Stimulated activated CD4-positive, alpha-beta T cell treated with anti-CD3 and anti-CD28 coated beads, Interleukin-4, amount 100 ng/mL, for 48 hours (primary cell): ENCODE results near the gene KIF4A.
A peak's percentile ranks its signal among the peaks of the same experiment; 100 is the strongest.
"Not testable (repeated sequence)": the region's sequence is repeated elsewhere in the genome, so short reads cannot be mapped to it uniquely, and the experiment has no call there.

Experiments
- DNase-seq, 2 donors: peaks; one replicate each; pipeline ENCODE4 v3.0.0-alpha.2; 2020; ENCODE audit warnings: low read depth in 2 of 2

The KIF4A gene

DNA sequence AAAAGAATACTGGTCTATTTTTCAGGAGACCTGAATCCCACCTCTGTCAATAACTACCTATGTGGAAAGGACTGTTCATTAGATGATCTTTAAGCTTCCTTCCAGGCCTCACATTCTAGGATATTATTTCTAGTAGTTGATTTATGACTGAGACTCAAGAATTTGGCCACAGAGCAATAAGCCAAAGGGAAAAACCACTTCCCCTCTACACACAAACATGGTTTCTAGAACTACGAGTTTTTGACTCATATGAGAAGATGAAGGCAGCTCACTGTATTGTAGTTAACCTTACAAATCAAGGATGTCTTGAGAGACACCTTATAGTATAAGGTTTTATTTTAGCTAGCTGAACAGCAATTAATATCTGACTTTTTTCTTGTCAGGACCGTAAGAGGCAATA, 96.3 kb downstream of the KIF4A start:
- no peak for DNase-seq

DNA sequence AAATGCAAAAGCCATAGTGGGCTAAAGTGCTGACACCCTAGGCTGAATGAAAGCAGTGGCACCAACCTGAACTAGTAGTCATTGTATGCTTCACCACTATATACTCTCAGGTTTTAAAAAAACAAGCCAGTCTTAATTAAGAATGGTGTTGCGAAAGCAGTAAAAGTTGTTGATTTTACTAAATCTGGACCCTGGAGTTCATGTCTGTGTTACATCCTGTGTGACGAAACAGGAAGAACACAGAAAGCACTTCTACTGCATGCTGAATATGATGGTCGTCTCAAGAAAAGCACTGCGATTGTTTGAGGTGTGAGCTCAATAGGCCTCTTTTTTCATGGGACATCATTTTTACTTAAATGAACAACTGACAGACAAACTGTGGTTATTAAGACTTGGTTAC, 109.0 kb downstream of the KIF4A start:
- no peak for DNase-seq

DNA sequence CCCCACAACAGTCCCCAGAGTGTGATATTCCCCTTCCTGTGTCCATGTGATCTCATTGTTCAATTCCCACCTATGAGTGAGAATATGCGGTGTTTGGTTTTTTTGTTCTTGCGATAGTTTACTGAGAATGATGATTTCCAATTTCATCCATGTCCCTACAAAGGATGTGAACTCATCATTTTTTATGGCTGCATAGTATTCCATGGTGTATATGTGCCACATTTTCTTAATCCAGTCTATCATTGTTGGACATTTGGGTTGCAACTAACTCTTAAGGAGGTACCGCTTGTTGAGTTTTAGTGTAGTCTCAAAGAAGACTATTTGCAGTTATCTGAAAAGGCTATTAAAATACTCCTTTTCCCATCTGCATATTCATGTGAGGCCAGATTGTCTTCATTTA, 110.3 kb downstream of the KIF4A start:
- not testable (repeated sequence) for DNase-seq

DNA sequence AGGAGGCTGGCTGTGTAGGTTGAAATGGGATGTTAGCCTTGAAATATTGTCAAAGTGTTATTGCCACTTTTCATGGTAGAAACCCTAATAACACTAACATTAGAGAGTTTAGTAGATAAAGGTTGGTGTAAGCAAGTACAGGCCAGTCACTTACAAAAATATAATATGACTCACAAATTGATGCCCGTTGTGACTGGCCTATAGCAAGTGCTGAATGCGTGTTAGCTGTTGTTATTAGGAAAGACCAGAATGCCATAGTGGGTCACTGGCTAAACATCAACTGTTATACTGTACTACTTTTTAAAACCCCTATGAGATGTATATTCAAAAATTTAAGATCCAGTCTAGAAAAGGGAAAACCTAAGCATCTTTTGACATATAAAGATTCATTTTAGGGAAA, 112.8 kb downstream of the KIF4A start:
- no peak for DNase-seq

DNA sequence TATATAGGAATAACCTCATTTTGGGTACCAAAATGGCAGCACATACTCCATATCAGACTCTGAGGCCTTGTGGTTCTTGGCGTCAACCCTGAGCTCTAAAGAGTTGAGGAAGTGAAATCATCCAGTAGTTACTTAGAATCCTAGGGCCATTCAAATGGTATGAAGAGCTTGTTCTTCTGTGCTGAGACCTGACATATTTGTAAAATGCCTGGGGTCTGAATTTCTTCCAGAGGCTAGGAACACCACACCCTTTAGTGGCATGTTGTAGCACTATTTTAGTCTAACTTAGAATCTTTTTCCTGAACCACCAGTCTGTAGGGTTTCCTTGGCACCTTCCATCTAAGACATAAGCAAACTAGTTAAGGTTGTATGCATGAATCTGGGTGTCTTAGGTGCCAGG, 115.1 kb downstream of the KIF4A start:
- no peak for DNase-seq

DNA sequence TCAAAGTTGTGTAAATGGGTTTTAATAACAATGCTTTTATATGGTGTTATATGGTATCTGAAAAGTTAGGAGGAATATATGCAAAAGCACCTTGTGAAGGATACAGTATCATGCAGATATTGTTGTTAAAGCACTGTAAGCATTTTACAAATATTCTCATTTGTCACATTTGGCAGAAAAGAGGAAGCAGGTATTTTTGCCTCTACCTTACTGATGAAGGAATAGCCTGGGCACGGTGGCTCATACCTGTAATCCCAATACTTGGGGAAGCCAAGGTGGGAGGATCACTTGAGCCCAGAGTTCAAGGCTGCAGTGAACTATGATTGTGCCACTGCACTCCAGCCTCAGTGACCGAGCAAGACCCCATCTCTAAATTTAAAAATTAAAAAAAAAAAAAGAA, 121.0 kb downstream of the KIF4A start:
- no peak for DNase-seq

DNA sequence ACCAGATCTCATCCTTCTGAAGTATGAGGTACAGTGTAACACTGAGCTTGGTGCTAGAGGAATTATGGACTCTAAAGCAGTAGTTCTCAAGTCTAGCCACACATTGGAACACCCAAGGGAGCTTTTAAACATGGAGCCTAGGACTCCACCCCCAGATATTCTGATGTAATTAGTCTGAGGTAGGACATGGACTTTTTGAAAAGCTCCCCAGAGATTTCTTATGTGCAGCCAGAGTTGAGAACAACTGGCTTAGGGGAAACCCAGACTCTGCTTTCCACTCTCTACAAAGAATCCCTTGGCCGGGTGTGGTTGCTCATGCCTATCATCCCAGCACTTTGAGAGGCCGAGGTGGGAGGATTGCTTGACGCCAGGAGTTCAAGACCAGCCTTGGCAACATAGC, 121.6 kb downstream of the KIF4A start:
- DNase-seq = no peak

DNA sequence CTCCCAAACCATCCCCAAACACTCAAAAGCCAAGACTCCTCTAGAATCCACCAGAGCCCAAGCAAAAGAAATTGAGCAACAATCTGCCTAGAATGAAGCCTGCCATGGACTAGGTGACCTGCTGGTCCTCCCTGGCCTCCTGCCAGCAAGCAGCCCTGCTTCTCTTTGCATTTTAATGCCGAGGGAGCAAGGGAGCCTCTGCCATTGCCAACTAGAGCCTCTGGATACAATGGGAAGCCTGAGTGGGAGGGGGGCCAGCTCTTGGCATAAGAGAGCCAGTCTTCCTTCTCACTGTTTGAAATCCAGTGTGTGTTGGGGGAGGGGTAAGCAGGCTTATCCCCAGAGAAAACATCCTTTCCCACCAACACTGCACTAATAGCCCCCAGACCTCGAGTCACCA, 131.7 kb downstream of the KIF4A start:
- DNase-seq = no peak

DNA sequence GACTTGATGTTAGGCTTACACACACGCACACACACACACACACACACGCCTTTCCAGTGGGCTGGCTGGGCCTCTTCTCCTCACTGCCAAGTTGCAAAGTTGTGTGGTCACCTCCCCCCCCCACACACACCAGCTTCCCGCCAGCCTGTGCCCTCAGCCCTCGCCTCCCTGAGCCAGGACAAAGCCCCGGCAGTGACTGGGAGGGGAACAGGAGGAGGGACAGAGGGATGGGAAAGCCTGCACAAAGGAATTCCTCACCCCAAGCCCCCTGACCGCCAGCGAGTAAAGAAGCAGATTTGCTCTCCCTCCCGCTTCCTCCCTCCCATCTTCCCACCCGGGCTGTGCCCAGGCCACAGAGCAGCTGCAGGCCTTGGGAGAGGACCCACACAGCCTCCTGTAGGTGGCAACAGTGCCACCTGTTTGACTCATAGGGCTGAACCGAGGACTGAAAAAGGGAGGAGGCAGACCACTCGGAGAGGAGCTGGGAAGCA, 133.0 kb downstream of the KIF4A start, which contains the start of gene GDPD2:
GDPD2 (plus strand) TSS at position 464 of the 491 bp plus-strand sequence. CDS start 1,671 bp downstream, outside the sequence.
- DNase-seq = no peak

DNA sequence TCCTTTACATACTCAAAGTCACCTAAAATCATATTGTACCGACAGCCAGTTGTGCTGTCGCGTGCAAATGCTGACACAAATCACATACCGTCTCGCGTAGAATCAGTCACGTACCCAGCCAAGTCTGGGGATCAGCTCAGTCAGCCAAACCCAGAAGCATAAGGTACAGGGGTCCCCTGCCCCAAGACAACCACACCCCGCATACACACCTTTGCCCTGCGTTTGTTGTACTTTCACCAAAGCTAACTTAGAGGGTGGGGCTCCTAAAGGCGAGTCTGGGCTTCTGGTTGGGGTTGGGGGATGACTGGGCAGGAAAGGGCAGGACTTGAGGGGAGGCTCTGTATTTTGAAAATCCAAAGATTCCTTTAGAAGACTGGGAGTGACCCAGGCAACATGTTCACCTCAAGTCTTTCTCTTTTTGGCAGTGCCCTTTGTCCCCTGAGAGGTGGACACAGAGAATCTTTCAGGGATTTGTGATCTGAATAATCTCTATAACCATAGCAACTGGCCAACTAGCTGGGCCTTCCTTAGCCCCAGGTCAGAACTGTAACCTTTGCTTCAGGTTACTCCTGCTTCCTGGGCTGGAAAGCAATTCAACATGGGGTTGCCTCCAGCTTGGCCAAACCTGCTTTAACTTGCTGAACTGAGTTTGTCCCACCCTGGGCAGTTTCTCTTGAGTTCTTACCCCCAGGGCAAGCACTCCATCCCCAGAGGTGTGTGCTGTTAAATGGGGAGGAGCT, 134.2 kb downstream of the KIF4A start:
- no peak for DNase-seq

DNA sequence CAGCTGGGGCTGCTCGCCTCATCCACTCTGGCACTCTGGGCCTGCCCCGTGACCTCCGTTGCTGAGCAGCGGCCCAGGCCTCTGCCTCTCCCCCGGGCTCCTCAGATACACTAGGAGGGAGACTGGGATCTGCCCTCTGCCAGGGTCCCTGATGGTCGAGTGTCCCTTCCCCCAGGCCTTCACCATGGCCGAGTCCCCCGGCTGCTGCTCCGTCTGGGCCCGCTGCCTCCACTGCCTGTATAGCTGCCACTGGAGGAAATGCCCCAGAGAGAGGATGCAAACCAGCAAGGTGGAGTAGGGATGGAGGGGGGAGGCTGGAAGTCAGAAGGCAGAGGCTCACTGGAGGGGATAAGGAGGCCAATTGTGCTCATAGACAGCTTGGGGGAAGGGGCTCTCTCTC, 134.9 kb downstream of the KIF4A start:
- DNase-seq = no peak

DNA sequence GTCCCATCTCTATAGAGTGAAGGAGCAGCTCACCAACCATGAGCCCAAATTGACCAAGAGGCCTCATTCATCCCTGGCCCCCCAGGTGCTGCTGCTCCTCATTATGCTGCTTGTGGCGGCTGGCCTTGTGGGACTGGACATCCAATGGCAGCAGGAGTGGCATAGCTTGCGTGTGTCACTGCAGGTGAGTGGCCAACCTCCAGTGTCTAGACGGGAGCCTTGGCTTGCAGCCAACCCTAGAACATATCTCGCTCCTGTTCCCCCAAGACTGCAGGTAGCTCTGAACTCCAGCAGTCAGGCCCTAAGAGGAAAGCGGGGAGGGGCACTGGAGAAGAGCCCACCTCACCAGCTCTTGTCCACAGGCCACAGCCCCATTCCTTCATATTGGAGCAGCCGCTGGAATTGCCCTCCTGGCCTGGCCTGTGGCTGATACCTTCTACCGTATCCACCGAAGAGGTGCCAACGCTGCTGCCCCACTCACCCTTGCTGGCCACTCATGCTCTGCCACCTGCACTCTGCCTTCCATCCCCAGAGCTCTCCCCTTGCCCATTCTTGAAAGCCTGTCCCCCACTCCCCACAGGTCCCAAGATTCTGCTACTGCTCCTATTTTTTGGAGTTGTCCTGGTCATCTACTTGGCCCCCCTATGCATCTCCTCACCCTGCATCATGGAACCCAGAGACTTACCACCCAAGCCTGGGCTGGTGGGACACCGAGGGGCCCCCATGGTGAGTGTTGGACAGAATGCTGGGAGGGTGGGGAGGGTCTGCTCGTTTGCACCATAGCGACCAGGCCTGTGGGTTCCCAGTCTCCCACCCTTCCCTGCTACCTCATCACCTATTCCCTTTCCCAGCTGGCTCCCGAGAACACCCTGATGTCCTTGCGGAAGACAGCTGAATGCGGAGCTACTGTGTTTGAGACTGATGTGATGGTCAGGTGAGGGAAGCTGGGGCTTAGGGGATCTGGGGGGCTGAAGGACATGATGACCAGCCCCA, 136.7 kb downstream of the KIF4A start:
- no peak for DNase-seq

DNA sequence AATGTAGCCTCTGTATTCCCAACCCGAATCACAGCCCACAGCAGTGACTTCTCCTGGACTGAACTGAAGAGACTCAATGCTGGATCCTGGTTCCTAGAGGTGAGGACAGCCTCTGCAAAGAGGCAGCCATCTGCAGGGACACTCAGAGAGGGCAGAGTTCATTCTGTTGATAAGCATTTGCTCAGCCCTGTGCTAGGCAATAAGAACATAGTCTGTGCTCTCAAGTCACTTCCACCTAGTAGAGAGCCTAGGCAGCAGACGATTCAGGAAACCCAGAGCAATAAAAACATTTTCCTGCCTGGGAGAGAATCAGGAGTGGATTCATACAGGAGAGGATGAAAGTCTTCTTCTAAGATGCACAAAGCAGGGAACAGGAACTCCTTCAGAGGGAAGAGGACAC, 137.5 kb downstream of the KIF4A start:
- no peak for DNase-seq

DNA sequence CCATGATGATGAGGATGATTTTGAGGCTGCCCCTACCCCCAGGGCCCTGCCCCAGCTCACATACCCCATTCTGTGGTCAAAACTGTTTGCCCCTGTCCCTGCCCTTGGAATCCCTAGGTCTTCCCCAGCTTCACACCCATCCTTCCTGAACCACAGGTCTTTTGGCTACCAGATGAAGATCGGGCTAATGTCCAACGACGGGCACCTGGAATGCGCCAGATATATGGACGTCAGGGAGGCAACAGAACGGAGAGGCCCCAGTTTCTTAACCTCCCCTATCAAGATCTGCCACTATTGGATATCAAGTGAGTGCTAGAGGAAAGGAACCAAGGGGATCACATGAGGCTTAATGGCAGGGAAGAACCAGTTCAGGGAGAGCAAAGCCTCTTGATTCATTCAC, 139.9 kb downstream of the KIF4A start:
- no peak for DNase-seq

DNA sequence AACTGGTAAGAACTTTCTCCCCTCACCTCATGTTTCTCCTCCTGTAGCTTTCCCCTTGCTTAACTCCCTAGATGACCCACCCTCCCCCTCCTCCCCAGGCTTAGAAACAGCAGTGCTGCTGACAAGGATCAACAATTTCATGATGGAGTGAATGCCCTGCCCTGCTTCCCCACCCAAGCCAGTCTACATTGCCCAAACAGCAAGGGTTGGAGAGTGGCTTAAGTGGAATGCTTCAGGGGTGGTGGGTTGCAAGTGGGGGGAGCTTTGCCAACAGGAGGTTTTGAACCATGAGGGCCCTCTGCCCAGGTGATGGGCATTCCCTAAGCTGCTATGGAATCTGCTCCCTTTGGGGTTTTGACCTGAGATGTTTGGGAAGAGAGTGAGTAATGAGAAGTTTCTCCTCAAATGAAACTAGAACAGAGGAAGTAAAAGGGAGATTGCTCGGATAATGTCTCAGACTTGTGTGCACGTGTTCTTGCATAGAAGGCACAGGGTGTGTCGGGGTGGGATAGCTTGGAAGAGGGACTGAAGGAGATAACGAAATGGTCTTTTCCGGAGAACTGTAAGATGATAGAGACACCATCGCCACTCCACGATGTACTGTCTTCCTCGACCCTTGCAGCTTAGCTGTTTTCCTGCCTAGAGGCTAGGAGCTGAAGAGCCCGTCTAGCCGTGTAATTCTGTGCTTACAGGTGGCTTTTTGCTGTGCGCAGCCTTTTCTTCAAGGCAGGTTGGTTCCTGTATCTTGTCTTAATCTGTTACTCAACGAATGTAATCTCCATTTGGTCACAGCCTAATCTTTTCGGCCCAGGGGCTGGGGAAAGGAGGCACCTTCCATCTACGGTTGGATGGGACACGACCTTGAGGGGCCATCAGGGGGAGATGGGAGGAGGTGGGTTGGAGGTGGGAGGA, 143.3 kb downstream of the KIF4A start:
- no peak for DNase-seq

DNA sequence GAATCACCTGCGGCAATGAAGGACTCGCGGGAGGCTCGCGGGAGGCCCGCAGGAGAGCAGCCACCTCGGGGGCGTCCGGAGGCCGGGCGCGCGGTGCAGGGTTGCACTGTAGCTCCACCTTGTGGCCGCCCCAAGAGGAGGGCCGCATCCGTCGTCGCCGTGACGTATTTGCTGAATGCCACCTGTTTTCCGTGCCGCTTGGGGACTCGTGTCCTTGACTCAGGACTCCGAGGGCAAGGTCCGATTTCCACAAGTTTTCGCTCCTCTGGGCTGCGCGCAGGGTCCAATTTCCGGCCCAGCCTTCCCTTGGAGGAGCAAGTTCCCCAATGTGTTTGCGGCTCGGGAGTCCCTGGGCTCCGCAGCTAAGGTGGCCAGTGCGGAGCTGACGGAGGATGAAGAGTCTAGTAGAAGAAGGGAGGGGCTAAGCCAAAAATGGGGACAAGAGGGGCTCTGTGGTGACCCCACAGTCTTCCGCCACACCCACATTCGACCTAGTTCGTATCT, 144.0 kb downstream of the KIF4A start:
- peak; percentile 65 to 68 for DNase-seq

DNA sequence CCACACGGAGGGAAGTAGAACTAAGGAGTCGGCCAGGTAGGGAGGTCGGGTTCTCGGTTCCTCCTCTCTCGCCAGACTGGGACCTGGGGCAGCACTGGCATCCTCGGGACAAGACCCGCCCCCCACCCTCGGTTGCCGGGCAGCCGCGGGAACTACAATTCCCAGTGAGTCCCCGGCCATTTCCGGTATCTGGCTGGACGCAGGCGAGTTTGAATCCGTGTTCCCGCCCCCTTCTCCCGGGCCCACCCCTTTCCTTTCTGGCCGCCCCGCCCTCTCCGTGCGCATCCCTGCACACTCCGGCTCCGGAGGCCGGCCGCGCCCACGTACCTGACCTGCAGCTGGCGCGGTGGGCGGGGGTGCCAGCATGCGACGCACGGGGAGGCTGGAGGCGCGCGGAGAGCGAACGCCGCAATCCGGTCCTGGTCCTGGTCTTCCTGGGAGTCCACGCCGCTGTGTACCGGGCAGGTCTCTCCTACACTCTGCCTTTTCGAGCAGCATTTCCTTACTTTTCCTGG, 144.5 kb downstream of the KIF4A start:
- DNase-seq = peak; percentile 51 to 67

DNA sequence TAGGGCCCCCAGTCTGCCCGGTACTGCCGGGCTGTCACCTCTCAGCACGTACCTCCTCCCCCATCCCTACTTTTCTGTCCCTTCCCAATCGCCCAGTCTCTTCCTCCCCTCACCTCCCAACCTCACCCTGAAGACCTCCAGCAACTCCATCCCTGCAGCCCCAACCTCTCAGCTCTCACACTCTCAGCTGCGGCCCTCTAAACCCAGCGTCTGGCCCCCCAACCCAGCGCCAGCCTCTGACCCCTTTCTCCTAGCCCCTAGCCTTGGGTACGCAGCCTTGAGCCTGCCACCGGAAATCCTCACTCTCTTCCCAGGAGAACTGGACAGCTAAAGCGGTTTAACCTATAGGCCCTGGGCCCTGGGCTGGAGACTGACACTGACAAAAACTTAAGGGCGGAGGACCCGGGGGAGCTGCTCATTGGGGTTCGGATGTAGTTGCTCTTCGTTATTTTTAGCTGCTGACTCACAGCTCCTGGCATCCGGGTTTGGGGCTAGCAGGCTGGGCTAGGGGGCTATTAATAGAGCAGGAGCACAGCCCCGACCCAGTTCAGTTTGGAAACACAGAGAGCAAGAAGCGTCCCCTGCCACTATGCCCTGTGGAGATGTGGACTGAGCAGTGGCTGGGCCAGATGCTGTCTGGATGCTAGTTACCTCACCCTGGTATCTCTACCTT, 145.1 kb downstream of the KIF4A start:
- no peak for DNase-seq

DNA sequence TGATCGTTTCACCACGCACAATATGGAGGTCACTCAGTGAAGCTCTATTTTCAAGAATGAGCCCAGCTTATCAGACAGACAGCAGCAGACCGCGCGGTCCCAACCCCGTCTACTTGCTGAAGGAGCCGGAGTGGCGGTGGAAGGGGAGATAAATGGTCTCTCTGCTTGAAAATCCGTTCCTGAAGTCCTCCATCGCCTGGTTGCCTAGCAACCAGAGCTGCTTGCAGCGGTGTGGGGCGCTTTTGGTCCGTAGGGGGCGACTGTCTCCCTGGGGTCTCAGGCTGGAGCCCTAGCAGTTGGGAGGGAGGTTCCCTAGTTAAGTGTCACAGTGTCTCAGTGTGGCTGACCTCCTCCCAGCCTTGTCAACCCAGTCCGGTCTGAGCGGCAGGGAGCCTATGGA, 146.4 kb downstream of the KIF4A start:
- DNase-seq = no peak

DNA sequence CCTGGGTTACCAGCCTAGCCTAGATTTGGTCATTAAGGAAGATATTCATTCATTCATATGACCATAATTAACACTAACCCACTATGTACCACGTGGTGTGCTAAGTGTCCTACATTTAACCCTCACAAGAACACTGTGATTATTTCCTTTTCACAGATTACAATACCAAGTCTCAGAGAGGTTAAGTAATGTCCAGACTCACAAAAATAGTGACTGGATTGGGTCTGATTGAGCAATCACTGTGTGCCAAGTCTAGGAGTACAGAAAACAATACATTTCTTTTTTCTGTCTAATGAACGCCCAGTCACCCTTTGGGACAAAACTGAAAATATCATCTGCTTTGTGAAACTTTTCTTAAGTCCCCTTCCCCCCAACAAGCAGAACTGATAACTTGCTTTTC, 147.1 kb downstream of the KIF4A start:
- DNase-seq = no peak
